ENCODE results near the gene DENND1A.
"Not testable (repeated sequence)": the region's sequence is repeated elsewhere in the genome, so short reads cannot be mapped to it uniquely, and the experiment has no call there.

The DENND1A gene

GRCh38 chr9:123820139-123820538 lies 109.8 kb downstream of the DENND1A start:
- TF ChIP-seq, protein P1, sequence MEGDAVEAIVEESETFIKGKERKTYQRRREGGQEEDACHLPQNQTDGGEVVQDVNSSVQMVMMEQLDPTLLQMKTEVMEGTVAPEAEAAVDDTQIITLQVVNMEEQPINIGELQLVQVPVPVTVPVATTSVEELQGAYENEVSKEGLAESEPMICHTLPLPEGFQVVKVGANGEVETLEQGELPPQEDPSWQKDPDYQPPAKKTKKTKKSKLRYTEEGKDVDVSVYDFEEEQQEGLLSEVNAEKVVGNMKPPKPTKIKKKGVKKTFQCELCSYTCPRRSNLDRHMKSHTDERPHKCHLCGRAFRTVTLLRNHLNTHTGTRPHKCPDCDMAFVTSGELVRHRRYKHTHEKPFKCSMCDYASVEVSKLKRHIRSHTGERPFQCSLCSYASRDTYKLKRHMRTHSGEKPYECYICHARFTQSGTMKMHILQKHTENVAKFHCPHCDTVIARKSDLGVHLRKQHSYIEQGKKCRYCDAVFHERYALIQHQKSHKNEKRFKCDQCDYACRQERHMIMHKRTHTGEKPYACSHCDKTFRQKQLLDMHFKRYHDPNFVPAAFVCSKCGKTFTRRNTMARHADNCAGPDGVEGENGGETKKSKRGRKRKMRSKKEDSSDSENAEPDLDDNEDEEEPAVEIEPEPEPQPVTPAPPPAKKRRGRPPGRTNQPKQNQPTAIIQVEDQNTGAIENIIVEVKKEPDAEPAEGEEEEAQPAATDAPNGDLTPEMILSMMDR (IDR thresholded peaks at IDR 0.05; ENCODE audit: insufficient read depth, low read depth, low read length, missing control alignments), result no peak
- DNase-seq (ENCODE audit: low read depth), result no peak
- no peak overlapping the region for H3K4me3 ChIP-seq (ENCODE audit: low read length)

DNA sequence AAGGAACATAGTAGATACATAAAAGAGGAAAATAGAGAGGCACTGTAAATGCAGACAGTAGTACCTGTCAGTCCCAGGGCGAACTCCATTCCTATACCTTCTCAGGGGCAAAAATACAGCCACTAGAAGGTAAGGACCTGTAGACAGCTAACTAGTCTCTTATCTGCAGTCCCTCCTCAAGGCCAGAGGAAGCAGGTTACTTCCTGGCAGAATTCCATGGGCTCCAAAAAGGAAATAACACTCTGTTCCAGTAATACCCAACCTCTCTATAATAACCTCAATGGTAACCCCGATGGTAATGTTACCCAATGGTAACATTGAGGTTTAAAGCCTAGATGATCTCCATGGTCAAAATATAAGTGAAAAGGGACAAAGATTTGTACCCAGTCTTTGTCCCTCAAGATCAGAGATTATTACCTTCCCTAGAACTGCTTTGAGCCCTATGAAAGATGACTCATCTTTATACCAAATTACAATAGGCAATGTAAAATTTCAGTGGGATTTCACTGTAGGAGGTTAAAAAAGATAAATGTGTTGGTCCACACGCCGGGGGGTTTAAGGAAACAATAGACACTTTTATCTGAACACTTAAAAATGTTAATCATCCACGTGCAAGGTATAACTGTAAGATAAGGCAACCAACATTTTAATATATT lies 113.0 kb downstream of the DENND1A start:
- DNase-seq (ENCODE audit: low read depth), result no peak
- H3K4me3 ChIP-seq (ENCODE audit: low read length), result no peak overlapping the region
- TF ChIP-seq, protein P1 (IDR thresholded peaks at IDR 0.05; ENCODE audit: insufficient read depth, low read depth, low read length, missing control alignments), result no peak

- not testable (repeated sequence) for DNase-seq (ENCODE audit: low read depth); H3K4me3 ChIP-seq (ENCODE audit: low read length)
Measured at GRCh38 chr9:123815856-123816255, 114.1 kb downstream of the DENND1A start.

DNA sequence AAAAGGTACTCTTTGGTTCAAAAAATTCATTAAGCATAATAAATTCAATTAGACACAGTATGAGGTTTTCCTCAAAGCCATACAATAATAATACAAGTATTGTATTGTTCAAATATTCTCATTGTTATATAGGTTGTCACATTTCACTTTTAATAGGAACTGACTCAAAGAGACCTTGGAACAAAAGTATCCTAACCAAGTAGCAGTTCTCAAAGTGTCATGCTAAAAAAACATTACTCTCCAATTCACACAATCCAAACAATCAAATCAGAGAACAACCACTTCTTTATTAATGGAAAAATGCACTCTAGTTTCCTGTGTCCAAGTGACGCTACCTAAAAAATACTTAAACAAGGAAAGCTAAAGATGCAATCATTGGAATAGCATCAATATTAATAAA lies 115.4 kb downstream of the DENND1A start:
- TF ChIP-seq, protein P1 (IDR thresholded peaks at IDR 0.05; ENCODE audit: insufficient read depth, low read depth, low read length, missing control alignments), result no peak
- DNase-seq (ENCODE audit: low read depth), result no peak
- H3K4me3 ChIP-seq (ENCODE audit: low read length), result no peak overlapping the region

DNA sequence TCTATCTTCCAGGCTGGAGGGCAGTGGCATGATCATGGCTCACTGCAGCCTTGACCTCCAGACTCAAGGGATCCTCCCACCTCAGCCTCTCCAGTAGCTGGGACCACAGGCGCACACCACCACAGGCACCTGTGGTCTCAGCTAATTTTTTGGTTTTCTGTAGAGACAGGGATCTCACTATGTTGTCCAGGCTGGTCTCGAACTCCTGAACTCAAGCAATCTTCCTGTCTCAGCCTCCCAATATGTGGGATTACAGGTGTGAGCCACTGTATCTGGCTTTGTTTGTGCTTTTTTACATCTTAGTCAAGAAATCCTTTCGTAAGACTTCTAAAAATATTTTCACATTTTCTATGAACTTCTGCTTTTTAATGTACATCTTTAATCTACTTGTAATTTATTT lies 116.9 kb downstream of the DENND1A start:
- DNase-seq (ENCODE audit: low read depth), result no peak
- H3K4me3 ChIP-seq (ENCODE audit: low read length), result no peak overlapping the region
- TF ChIP-seq, protein P1 (IDR thresholded peaks at IDR 0.05; ENCODE audit: insufficient read depth, low read depth, low read length, missing control alignments), result no peak

- TF ChIP-seq, protein P1 (IDR thresholded peaks at IDR 0.05; ENCODE audit: insufficient read depth, low read depth, low read length, missing control alignments), result no peak
- DNase-seq (ENCODE audit: low read depth), result peak; percentile 17
- H3K4me3 ChIP-seq (ENCODE audit: low read length), result no peak overlapping the region
Measured at GRCh38 chr9:123807251-123807650, 122.7 kb downstream of the DENND1A start.

- DNase-seq (ENCODE audit: low read depth), result no peak
- TF ChIP-seq, protein P1 (IDR thresholded peaks at IDR 0.05; ENCODE audit: insufficient read depth, low read depth, low read length, missing control alignments), result no peak
- H3K4me3 ChIP-seq (ENCODE audit: low read length), result no peak overlapping the region
Measured at GRCh38 chr9:123806829-123807228, 123.1 kb downstream of the DENND1A start.
